ENCODE results near the gene SEMA3F.

Gene SEMA3F

DNA sequence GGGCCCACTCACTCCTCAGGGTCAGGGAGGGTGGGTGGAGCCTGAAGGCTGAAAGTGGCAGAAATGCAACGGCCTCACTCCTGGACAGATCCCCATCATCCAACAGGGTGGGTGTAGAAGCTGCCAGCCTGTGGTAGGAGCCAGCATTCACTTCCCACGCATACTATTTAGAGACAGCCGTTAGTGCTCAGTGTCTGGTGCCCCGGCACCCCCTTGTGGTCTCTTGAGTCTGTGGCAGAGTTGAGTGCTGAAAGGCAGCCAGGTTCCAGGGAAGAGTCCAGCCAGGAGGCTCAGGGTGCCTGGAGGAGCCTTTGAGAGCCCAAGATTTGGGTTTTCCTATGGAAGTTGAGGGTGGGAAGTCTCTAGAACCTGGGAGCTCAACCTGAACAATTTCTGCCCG, 34.1 kb downstream of the SEMA3F start:
- no peak overlapping the region for H3K27ac ChIP-seq
- DNase-seq (ENCODE audit: low read depth, low spot score) = no peak

DNA sequence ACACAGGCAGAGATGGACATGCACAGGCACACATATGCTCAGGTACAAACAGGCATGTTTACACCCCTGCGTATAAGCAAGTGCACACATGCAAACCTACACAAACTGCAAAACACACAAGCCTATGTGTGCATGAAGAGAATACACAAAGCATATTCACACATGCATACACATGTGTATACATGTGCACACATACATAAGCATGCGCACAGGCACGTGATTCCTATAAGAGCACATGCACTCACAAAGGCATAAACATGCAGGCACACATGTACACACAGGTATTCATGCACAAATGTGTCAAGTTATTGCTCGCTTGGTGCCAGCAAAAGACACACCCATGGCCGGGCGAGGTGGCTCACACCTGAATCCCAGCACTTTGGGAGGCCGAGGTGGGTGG, 34.9 kb downstream of the SEMA3F start:
- DNase-seq (ENCODE audit: low read depth, low spot score) = no peak
- H3K27ac ChIP-seq = no peak overlapping the region

DNA sequence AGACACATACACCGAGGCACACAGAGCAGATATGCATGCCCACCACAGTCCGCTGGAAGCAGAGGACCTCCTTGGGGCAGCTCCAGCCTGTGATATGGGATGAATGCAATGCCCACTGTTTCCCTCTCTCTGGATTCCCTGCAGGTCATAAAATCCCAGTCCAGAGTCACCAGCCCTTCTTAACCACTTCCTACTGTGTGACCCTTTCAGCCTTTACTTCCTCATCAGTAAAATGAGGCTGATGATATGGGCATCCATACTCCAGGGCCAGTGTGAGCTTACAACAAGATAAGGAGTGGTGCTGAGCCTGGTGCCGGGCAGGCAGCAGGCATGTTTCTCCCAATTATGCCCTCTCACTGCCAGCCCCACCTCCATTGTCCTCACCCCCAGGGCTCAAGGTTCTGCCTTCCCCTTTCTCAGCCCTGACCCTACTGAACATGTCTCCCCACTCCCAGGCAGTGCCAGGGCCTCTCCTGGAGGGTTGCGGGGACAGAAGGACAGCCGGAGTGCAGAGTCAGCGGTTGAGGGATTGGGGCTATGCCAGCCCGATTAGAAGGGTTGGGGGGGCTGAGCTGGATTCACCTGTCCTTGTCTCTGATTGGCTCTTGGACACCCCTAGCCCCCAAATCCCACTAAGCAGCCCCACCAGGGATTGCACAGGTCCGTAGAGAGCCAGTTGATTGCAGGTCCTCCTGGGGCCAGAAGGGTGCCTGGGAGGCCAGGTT, 36.0 kb downstream of the SEMA3F start, which contains the start of gene GNAT1:
GNAT1 (plus strand) TSS at position 675 of the 725 bp plus-strand sequence. CDS start 116 bp downstream, outside the sequence.
- no peak for DNase-seq (ENCODE audit: low read depth, low spot score)
- H3K27ac ChIP-seq = no peak within 1 kb of the TSS

DNA sequence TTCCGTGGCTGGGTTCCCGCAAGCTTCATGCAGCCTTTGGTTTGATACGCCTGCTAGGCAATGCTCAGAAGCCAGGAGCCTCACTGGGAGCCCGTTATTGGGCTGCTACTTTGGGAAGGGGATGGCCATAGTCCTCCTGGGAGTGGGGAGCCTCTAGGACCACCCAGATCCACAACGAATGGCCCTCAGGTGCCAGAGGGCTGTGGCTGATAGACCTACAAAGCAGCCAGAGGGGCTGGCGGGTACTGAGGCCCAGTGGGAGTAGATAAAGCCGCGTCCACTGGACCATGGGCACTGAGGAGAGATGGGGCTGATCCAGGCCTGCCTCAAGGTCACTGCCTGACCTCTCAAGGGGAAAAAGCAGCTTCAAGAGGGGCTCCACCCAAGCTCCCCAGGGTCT, 37.0 kb downstream of the SEMA3F start:
- H3K27ac ChIP-seq = no peak overlapping the region
- DNase-seq (ENCODE audit: low read depth, low spot score) = no peak

DNA sequence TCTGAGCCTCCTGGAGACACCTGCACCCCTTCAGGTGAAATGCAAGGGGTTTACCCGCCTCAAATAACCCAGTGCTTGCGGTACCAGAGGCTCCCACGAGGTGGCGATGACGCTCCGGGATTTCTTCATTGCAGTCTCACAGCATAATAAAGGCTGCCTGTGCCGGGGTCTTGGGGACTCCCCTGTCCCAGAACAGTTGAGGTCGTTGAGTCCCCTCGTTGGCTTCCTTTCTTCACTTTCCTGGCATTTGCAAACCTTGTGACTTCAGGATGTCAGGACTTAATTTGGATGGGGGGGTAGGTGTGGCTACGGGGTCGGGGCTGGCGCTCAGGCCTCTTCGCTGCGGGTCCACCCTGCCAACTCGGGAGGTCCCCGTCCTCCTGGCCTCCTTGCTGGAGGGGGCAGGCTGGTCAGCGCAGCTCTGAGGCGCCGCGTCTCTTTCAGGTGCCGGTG, 37.6 kb downstream of the SEMA3F start:
- DNase-seq (ENCODE audit: low read depth, low spot score) = no peak
- no peak overlapping the region for H3K27ac ChIP-seq

DNA sequence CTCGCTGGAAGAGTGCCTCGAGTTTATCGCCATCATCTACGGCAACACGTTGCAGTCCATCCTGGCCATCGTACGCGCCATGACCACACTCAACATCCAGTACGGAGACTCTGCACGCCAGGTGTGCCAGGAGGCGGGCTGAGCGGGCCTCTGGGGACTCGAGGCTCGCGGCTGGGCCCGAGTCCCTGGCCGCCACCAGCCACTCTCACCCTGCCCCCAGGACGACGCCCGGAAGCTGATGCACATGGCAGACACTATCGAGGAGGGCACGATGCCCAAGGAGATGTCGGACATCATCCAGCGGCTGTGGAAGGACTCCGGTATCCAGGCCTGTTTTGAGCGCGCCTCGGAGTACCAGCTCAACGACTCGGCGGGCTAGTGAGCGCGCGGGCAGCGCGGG, 38.2 kb downstream of the SEMA3F start:
- no peak overlapping the region for H3K27ac ChIP-seq
- no peak for DNase-seq (ENCODE audit: low read depth, low spot score)

DNA sequence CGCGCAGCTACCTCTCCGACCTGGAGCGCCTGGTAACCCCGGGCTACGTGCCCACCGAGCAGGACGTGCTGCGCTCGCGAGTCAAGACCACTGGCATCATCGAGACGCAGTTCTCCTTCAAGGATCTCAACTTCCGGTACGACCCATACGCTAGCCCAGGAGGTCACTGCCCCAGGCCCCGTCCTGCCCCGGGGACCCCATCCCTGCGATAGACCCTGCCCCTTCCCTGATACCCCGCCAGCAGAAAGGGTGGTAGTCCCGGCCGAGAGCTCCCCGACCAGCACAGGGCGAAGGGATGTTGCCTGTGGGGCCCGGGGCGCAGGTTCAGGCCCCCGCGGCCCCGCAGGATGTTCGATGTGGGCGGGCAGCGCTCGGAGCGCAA, 38.6 kb downstream of the SEMA3F start:
- DNase-seq (ENCODE audit: low read depth, low spot score) = no peak

DNA sequence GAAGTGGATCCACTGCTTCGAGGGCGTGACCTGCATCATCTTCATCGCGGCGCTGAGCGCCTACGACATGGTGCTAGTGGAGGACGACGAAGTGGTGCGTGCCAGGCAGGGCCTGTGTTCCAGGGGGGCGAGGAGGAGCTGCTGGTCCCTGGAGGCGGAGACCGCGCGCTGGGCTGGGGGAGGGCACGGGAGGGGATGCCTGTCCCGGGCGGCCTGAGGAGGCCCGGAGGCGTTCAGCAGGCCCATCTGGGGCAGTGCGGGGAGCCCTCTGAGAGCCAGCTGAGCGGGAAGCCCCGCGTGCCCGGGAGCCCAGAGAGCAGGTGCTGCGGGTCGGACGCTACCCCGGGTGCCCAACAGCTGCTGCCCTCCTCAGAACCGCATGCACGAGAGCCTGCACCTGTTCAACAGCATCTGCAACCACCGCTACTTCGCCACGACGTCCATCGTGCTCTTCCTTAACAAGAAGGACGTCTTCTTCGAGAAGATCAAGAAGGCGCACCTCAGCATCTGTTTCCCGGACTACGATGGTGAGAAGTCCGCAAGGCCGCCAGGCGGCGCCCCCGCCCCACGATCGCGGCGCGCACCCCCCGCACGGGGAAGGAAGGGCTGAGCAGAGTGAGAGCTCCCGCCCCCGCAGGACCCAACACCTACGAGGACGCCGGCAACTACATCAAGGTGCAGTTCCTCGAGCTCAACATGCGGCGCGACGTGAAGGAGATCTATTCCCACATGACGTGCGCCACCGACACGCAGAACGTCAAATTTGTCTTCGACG, 39.2 kb downstream of the SEMA3F start:
- no peak overlapping the region for H3K27ac ChIP-seq
- no peak for DNase-seq (ENCODE audit: low read depth, low spot score)

More for the DNA sequence above, 38.6 kb downstream of the SEMA3F start:
- H3K27ac ChIP-seq = no peak overlapping the region

DNA sequence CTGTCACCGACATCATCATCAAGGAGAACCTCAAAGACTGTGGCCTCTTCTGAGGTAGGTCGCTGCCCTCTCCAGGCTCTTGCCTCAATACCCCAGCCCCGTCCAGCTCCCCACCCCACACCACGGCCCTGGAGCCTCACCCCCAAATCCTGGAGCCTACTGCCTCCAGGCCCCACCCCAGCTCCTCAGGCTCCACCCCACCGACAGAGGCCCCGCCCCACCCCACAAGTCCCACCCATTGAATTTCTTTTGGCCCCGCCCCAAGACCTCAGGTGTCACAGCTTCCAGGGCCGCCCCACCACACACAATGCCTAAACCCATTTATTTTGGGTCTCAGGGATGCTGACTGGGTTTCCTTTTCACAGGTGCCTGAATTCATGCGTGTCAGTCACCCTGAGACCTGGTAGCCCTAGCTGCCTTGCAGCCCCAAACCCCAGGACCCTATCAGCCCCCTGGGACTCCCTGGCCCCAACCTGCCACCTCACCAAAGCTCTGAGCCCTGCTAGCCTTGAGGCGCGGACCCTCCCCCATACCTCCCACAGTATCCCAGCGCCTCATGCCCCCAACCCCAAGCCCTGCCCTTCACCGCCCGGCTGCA, 39.9 kb downstream of the SEMA3F start:
- no peak overlapping the region for H3K27ac ChIP-seq
- DNase-seq (ENCODE audit: low read depth, low spot score) = no peak

DNA sequence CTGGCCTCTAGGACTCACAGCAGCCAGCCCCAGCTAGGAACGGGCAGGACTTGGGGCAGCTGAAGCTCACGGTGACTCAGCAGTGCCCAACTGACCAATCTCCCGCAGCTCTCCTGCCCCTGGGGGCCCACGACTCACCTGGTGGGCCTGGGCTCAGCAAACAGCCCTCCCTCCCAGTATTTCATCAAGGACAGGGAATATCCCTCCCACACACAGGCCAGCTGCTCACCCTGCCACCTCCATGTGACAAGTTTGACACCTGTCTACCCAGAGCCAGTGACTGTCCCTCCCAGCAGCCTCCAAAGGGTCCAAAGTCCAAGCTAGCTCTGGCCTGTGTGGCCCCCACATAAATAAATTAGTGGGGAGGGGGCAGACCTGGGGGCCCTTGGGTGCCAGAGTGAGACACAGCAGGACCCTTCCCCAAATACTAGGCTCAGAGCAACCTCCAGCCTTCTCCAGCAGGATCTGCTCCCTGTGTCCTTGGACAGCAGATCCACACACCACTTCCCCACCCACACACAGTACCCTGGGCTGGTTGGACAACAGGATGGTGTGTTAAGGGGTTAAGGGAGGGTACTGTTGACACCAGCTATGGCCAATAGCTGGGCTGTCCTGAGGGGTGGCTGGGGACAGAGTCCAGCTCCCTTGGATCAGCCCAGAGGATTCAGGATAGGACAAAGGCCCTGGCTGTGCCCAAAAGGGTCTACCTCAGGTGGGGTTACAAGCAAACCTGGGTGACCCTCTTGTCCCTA, 40.6 kb downstream of the SEMA3F start:
- H3K27ac ChIP-seq = no peak overlapping the region
- DNase-seq (ENCODE audit: low read depth, low spot score) = no peak

DNA sequence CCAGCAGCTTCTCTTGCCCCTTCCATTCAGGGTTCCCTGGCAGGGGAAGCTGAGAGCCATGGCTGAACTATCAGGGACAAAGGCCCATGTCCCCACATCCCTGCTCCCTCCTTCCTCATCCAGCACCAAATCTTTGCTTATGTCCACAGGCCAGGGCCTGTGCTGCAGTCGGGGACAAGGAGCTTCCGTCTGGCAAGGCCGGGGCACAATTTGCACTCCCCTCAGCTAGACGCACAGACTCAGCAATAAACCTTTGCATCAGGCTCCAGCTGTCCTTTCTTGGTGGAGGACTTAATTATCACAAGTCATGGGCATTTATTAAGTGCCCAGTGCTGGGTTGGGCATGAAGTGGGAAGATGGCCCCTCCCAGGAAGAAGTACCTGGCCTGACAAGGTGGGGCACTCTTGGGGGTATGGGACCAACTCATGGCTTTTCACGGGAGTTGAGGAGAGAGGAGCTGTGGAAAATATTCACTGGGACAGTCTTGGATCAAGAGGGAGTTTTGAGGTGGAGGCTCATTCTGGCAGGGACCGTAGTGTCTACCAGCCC, 41.2 kb downstream of the SEMA3F start:
- no peak for DNase-seq (ENCODE audit: low read depth, low spot score)
- no peak overlapping the region for H3K27ac ChIP-seq

DNA sequence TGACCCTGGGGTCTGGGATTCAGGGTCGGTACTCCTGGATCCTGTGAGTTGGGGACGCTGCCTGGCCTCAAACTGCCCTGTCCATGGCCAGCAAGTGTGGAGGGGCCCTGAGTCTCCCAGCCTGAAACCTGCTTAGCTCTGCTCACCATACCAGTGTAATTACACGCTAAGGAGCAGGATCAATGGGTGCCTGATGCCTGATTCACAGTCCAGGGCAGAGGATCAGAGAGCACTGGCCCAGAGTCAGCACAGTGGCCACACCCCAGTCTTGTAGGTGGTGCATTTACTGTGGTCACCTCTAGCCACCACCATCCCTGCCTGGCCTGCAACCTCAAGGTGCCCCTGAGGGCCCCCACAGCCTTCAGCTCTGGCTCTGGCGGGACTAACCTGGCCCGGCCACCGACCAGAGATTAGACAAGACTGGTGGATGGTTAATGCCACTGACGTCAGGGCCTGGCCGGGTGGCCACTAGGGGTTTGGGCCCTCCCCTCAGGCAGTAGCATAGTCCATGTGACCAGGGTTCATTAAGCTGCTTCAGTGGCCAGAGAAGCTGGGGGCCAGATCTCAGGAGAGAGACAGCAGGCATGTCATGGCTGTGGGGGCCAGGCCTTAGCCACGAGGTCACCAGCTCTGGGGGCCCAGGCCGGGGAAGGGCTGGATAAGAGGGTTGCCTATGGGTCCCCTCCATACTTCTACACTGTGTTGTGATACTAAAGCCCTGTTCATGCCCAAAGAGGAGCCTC, 46.6 kb downstream of the SEMA3F start:
- no peak for DNase-seq (ENCODE audit: low read depth, low spot score)
- H3K27ac ChIP-seq = no peak overlapping the region

DNA sequence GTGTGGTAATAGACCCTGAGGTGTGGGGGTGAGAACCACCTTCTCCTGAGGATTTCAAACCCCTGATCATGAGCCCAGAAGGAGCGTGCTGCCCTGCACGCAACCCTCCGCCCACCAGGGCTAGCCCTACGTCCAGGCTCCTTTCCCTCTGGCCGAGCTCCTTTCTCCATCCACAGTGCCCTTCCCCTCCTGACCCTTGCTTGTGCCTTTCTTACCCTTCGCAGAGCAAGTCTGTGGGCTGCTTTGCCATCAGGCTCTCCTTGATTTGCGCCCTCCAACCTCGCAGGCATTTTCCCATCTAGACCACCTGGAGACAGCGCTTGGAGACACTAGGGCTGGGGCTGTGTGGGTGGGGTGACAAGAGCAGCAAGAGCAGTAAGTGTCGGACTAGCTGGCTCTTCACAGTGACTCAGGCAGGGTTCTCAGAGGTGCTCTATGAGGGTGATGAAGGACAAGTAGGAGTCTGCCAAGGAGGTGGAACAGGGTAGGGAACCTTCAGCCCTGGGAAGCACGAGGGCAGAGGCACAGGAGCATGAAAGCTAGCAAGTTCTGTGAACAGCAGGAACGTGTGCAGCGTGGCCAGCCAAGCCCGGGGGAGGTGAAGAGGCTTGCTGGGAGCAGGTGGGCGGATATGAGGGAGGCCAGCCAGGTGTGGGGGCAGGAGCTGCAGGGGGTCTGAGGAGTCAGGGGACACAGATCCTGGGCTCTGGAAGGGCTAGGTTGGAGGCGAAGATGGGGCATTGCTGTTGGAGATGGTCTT, 47.4 kb downstream of the SEMA3F start:
- H3K27ac ChIP-seq = no peak overlapping the region
- DNase-seq (ENCODE audit: low read depth, low spot score) = no peak

DNA sequence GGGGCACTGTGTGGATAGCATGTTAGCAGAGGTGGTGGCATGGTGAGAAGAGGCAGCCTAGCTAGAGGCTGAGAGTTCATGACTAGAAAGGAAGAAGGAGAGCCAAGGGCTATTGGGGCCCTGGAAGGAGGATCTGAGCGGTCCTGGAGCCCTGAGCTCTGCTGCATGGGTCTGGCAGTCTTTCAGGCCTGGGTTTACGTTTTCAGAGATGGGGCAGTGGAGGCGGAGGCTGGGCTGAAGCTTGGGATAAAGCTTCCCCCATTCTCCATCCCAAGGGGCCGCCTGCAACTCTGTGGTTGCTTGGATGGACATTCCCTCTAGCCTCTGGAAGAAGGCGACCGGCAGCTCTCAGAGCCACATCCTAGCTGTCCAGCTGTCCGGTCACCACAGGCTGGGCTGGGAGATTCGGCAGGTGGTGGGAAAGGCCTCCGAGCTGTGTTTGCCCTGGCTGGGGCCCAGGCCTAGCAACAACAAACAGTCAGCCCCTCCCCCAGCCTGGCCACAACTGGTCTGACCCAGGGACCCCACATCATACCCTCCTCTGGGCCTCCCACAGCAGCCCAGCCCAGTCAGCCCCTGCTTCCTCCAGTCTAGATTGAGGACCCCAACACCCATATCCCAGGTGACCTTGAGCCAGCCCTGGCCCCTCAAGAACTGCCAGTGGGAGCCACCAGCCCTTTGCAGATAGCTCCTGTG, 48.1 kb downstream of the SEMA3F start:
- H3K27ac ChIP-seq = no peak overlapping the region
- no peak for DNase-seq (ENCODE audit: low read depth, low spot score)

DNA sequence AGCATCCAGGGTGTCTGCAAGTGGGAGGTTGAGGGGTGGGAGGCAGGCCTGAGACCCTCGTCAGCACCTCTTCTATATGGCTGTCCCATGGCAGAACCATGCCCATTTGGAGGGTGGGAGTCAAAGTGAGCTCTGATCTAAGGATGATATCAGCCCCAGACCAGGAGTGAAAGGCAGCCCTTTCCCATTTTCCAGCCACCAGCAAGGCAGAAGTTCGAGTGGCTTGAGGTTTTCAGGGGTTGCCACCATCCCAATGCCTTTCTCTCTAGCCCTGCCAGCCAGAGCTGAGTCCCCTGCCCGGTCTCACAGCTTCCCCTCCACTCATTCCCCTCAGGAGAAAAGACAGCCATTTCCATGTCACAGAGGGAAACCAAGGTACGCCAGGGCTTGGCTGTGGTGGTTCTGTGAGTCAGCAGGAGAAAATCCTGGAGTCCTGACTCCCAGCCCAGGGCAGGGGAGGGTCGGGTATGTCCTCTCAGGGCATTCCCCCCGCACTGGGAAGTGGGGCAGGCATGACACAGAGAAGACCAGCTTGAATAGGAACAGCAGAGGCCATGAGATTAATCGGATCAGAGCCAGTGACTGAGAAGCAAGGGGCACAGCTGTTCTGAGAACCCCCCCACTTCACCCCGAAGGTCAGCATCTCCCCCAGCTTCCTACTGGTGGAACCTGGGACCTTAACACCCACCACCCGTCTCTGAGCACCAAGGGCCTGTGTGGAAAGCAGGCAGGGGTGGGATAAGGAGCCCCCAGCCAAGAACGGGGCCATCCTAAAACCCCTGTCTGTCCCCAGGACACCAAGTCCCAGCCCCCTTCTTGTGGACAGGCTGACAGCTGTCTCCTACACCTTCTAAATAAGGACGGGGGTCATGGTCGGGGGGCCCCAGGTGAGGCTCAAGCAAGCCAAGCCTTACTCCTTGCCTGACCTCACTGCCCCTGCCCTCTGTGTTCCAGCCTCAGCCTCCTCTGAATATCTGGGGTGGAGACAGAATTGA, 49.0 kb downstream of the SEMA3F start:
- DNase-seq (ENCODE audit: low read depth, low spot score) = no peak
- no peak overlapping the region for H3K27ac ChIP-seq

DNA sequence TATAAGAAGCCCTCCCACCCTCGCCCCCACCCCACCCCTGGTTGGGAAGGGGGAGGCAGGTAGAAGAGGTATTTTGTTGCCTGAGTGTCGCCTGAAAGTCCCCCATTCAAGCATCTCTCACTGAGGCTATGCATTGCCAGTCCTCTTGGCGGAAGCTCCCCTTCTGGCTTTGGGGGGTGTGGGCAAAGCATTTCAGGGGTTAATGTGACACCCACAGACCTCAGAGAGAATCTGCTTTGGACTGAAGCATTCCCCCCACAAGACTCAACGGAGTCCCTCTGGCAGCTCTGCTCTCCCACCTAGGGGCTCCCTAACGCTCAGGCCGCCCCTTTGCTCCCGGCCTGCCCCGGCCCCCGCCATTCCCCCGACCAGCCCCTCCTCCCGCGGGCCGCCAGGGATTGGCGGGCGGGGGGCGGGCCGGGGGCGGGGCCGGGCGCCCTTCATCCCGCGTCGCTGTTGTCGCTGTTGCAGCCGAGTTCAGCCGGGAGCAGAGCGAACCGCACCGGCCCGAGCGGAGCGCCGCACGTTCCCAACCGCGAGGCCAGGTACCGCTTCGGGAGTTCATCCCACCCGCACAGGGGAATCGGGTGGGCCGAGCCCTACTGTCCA, 49.8 kb downstream of the SEMA3F start, which contains the start of gene SLC38A3:
SLC38A3 (plus strand) TSS at position 468 of the 609 bp plus-strand sequence. CDS start 8,929 bp downstream, outside the sequence.
- H3K27ac ChIP-seq = no peak within 1 kb of the TSS
- no peak for DNase-seq (ENCODE audit: low read depth, low spot score)
